GM19238 (cell line): Measurements from ENCODE around the gene RNF144B.

Experiments used
- DNase-seq: peaks from one replicate; pipeline ENCODE4 v3.0.0; 2011; ENCODE audit warnings: low spot score; ENCODE audit not compliant: insufficient read length

The RNF144B gene

GRCh38 chr6:18509871-18510643 lies 122.9 kb downstream of the RNF144B start:
- DNase-seq, result no peak

- DNase-seq, result no peak
Measured at GRCh38 chr6:18510644-18511033, 123.5 kb downstream of the RNF144B start.

- no peak for DNase-seq
Measured at GRCh38 chr6:18511211-18511610, 124.1 kb downstream of the RNF144B start.

GRCh38 chr6:18513253-18513798 lies 126.2 kb downstream of the RNF144B start:
- DNase-seq, result no peak

GRCh38 chr6:18514180-18514579 lies 127.0 kb downstream of the RNF144B start:
- DNase-seq, result no peak

GRCh38 chr6:18515767-18516166 lies 128.6 kb downstream of the RNF144B start:
- no peak for DNase-seq
